ENCODE data around the gene ANXA5.

Gene ANXA5

GRCh38 chr4:121633653-121634052 is 63.1 kb downstream of the ANXA5 start:
- DNase-seq (ENCODE audit: low spot score) = no peak

GRCh38 chr4:121632636-121633035 is 64.1 kb downstream of the ANXA5 start:
- no peak for DNase-seq (ENCODE audit: low spot score)
